Measurements from ENCODE around the gene FCRL4.

Gene FCRL4

DNA sequence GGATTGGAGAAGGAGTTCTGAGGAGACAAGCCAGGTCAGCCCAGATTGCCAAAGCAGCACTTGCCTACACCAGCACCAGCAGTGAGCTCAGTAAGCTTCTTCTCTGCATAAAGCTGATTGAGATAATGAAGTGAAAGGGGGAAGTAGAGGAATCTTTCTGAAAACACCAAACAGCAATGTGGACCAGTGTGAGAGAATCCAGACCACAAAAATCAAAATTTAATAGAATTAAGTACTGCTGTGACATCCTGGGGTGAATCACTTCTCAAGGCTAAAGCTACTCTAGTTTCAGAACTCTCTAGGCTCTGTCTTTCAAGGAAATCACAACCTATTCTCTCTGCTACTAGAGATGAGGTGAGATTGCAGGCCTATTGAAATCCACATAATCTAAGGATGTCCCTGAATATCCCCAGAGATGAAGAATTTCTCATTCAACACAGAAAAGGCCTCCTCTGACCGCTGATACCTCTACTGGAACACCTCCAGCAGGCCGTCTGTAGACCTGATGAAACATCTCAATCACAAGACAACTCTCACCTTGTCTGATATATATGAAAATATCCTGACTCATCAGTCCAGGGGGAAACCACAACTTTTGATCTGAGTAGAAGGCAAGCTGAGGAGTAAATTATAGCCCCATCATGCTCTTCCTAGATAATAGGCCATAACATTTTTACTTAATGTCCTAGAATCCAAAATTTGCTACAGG lies at the start of gene FCRL4:
Gene FCRL4 (minus strand): TSS at position 127 of the 709 bp plus-strand sequence. CDS start 141 bp downstream, outside the sequence.
- no peak for DNase-seq

DNA sequence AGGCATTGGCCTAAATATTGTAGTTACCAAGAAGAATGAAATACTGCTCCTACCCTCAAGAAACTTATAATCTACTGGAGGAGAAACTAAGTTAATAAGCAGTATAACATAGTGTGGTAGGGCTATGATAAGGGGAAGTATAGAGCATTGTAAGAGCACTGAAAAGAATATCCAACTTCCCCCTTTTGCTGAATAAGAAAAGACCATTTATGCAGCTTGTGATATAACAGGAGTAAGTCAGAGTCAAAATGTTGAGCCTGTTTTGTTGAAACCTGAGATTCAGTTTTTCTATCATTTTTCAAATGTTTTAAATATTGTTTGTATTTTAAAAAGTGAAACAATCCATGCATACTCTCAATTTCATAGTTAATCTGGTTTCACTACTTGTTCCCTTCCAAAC lies 48.3 kb upstream of the FCRL4 start:
- no peak for DNase-seq

DNA sequence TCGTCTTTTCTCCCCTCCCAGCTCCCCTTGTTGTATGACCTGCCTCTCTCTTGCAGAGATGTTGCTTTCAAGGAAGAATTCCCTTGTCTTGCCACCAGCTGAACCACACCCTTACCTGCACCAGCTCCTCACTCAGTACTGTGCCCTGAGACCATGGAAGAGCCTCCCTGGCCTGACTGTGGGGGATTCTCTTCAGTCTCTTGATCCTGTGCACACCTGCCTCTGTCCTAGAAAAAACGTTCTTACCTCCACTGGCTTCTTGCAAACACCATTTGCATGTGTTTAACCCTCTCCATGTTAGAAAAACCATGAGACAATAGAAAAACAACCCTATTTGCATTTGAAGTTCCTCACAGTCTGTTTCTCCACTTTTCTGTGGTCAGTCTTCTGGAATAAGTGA lies 43.3 kb upstream of the FCRL4 start:
- DNase-seq, result no peak

- no peak for DNase-seq
Measured at GRCh38 chr1:157639800-157640199, 41.9 kb upstream of the FCRL4 start.

GRCh38 chr1:157628773-157629172 lies 30.9 kb upstream of the FCRL4 start:
- no peak for DNase-seq

- no peak for DNase-seq
Measured at GRCh38 chr1:157626099-157626498, 28.2 kb upstream of the FCRL4 start.

GRCh38 chr1:157624471-157624870 lies 26.6 kb upstream of the FCRL4 start:
- no peak for DNase-seq

GRCh38 chr1:157622471-157622870 lies 24.6 kb upstream of the FCRL4 start:
- no peak for DNase-seq

DNA sequence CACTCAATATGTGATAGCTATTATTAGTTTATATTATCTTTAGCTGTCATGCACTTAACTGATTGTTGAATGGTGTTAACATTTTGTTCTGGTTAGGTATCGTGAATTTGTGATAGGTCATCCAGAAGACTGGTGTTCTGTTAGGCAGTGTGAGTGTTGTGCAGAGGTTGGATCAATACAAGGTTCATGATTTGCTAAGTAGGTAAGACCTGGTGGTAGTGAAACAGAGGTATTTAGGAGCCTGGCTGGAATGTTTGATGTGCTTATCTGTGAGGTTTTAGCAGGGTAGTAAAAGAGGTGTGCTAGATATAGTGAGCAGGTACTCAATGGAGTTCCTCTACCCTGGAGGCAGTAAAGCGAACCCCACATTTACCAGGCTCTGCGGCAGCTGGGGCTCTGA lies 20.3 kb upstream of the FCRL4 start:
- DNase-seq, result no peak

- no peak for DNase-seq
Measured at GRCh38 chr1:157600236-157600635, 2.4 kb upstream of the FCRL4 start.

GRCh38 chr1:157596384-157596783 lies 1.5 kb downstream of the FCRL4 start:
- DNase-seq, result no peak

DNA sequence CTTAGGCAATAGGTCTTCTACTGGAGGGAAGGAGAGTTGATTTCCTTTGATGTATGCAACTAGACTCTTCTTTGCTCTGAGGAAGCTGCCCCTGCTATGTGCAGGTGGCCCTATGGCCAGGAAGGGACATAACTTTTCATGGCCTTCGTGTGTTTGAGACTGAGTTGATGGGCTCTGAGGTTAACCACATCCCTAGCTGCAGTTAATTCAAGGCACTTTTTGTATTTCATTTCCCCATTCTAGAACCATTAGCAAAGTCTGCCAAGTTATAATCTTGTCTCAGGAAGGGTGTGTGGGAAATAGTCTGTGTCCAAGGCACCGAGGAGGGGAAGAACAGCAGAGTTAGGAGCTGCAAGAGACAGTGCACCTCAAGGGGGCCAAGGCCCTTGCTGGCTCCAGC lies 2.5 kb downstream of the FCRL4 start:
- no peak for DNase-seq

GRCh38 chr1:157585984-157586383 lies 11.9 kb downstream of the FCRL4 start:
- DNase-seq, result no peak

- DNase-seq, result no peak
Measured at GRCh38 chr1:157584503-157584902, 13.4 kb downstream of the FCRL4 start.

GRCh38 chr1:157580828-157581210 lies 17.1 kb downstream of the FCRL4 start:
- DNase-seq, result no peak

DNA sequence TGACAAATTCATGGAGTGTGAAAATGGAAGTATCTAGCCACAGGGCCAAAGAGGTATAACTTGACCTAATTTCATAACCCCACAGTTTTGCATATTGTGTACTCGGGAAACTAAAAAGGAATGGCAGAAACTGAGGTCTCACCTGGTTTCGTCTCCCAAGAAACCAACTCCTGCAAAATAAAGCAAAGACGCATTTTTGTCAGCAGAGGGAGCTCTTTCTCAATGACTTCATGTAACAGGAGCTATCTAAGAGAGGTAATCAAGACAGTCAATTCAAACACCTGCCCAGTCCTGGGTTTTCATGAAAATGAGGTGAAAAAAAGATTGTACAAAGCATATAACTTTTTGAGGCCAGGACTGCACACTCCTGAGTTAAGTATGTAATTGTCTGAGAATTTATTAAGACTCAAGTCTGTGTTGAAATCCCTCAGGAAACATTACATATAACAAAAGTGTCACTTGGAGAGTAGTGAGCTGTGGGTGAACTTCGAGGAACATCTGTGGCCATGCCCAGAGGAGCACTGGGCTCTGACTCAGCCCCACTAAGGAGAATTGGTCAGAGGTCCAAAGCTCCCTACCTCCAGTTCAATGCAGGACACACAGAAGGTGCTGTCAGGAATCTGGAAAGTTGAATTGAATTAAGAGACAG lies 17.6 kb downstream of the FCRL4 start:
- DNase-seq, result no peak

- DNase-seq, result no peak
Measured at GRCh38 chr1:157577420-157577819, 20.5 kb downstream of the FCRL4 start.

DNA sequence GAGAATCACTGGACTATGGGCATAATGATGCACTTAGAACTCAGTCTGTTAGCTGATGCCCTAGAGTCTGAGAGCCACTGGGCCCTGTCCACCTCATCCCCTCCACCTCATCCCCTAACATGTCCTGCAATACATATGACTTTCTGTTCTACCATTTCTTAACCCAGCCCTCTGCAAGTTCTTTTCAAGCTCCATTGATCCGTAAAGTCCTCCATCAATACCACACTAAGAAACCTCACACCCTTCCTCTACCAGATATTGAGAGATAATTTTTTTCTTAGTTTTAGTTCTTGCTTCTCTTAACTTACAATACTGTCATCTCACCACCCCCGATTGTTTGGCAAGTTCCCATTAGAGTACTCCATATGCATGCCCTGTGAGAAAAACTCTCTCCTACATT lies 22.1 kb downstream of the FCRL4 start:
- no peak for DNase-seq

DNA sequence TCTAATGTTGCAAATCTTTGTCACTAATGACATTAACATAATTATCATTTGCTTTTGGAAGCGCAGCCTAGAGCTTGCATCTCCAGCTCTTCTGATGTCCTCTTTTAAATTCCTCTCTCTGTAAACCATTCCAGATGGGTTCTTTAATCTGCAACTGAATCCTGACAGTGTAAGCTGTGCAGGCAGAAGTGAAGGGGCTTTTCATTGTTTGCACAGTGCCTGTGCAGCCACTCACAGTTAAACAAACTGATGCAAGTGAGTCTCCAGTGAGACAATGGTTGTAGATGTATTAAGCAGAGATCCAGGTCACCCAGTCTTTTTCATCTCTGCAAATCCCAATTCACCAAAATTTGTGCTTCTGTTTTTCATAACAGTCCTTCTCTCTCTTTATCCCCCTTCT lies 23.0 kb downstream of the FCRL4 start:
- DNase-seq, result no peak

DNA sequence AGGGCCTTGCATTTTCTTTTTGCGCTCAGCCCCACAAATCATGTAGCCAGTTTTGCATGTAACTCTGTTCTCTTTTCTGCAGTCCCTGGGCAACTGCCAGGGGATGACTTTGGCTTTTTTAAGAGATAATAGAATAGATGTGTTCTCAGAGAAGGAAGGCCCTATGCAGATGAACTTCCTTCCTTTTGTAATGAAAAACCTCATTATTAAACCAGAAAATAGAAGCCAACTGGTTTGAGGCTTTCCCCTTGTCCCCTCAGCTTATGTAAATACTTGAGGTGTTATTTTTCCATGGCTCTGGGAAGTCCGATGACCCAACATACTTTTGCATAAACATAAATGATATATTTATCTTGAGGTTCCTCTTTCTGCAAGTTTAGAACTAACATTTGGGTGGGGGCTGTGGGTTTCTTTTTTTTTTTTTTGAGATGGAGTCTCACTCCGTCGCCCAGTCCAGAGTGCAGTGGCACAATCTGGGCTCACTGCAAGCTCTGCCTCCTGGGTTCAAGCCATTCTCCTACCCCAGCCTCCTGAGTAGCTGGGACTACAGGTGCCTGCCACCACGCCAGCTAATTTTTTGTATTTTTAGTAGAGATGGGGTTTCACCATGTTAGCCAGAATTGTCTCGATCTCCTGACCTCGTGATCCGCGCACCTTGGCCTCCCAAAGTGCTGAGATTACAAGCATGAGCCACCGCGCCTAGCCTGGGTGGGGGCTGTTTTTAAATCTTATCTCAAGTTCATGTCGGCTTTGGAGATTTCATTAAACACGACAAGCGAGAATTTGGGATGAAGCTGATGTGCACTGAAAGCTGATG lies 31.2 kb downstream of the FCRL4 start:
- no peak for DNase-seq

DNA sequence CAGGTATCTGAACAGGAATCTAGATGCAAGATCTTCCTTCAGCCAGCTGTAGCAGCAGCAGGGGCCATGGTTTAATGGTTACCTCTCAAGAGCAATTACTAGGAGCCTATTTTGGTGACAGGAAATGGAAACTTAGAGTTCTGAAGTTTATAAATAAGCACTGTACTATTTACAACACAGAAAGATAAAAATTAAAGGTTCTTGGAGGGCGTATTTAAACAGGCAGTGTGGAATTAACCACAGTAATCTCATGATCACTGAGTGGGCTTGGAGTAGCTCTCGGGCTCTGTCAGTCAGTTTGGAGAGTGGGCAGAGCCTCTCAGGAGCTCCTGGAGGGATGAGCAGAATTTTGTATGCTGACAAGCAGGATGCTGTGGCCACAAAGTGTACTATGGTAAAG lies 35.4 kb downstream of the FCRL4 start:
- no peak for DNase-seq

DNA sequence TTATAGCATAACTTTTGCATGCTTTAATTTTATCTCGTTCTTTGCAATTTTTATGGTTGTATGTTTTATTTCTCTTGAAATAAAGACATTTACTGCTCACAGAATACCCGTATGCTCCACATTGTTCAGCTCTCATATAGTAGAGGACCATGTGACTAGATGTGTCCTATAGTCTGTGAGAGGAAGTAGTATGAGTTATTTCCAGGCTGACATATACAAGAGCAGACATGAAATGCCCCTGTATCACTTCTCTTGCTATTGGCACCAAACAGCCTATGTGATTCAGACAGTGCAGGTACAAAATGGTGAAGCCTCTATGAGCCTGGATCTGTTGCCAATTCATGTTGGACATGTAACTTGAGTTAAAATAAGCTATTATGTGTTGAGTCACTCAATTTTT lies 39.8 kb downstream of the FCRL4 start:
- DNase-seq, result no peak

GRCh38 chr1:157551694-157552693 lies 45.9 kb downstream of the FCRL4 start, which contains the start of gene FCRL5:
FCRL5 (minus strand) TSS chr1:157552515; CDS start chr1:157552362, 153 bp downstream.
- DNase-seq, result no peak
